GM18505 (cell line): Measurements from ENCODE around the gene FGF5.
"Not testable (repeated sequence)": the region's sequence is repeated elsewhere in the genome, so short reads cannot be mapped to it uniquely, and the experiment has no call there.

Source experiments
- ATAC-seq: cut with Tn5 transposase; IDR thresholded peaks from one replicate; pipeline ENCODE4 v1.9.1; 2021; ENCODE audit not compliant: unreplicated experiment
- POLR2A ChIP-seq: IDR thresholded peaks from 4 replicates; pipeline ENCODE4 v1.6.1; 2011; ENCODE audit warnings: borderline replicate concordance; ENCODE audit not compliant: insufficient read depth, insufficient read length; ENCODE audit errors: extremely low read depth

Gene FGF5

GRCh38 chr4:80294206-80294605 lies 27.7 kb downstream of the FGF5 start:
- no peak for TF ChIP-seq POLR2A
- no peak for ATAC-seq

GRCh38 chr4:80295336-80295735 lies 28.9 kb downstream of the FGF5 start:
- ATAC-seq: no peak
- no peak for TF ChIP-seq POLR2A

- no peak for TF ChIP-seq POLR2A
- ATAC-seq: no peak
Measured at GRCh38 chr4:80295826-80296225, 29.4 kb downstream of the FGF5 start.

GRCh38 chr4:80301884-80302283 lies 35.4 kb downstream of the FGF5 start:
- TF ChIP-seq POLR2A: no peak
- no peak for ATAC-seq

- ATAC-seq: no peak
- TF ChIP-seq POLR2A: no peak
Measured at GRCh38 chr4:80302616-80303223, 36.3 kb downstream of the FGF5 start.

- ATAC-seq: no peak
- no peak for TF ChIP-seq POLR2A
Measured at GRCh38 chr4:80305466-80305865, 39.0 kb downstream of the FGF5 start.

- no peak for ATAC-seq
- no peak for TF ChIP-seq POLR2A
Measured at GRCh38 chr4:80306260-80306659, 39.8 kb downstream of the FGF5 start.

GRCh38 chr4:80307183-80307735 lies 40.8 kb downstream of the FGF5 start:
- ATAC-seq: no peak
- no peak for TF ChIP-seq POLR2A

- TF ChIP-seq POLR2A: no peak
- no peak for ATAC-seq
Measured at GRCh38 chr4:80307774-80308465, 41.5 kb downstream of the FGF5 start.

- no peak for ATAC-seq
- TF ChIP-seq POLR2A: no peak
Measured at GRCh38 chr4:80308466-80308822, 42.0 kb downstream of the FGF5 start.

GRCh38 chr4:80309294-80310004 lies 43.0 kb downstream of the FGF5 start:
- no peak for TF ChIP-seq POLR2A
- no peak for ATAC-seq

- no peak for TF ChIP-seq POLR2A
- ATAC-seq: no peak
Measured at GRCh38 chr4:80311130-80311529, 44.7 kb downstream of the FGF5 start.

GRCh38 chr4:80312124-80312523 lies 45.7 kb downstream of the FGF5 start:
- no peak for ATAC-seq

GRCh38 chr4:80313627-80314026 lies 47.2 kb downstream of the FGF5 start:
- ATAC-seq: no peak
- no peak for TF ChIP-seq POLR2A

More at GRCh38 chr4:80312124-80312523, 45.7 kb downstream of the FGF5 start:
- TF ChIP-seq POLR2A: no peak

GRCh38 chr4:80315848-80316247 lies 49.4 kb downstream of the FGF5 start:
- not testable (repeated sequence) for ATAC-seq
